ENCODE data around the gene MYL5. TPM values are rescaled to one million over a fixed set of nuclear protein-coding genes. Genes with fewer than 3 reads are reported as not detected.
"Not testable (repeated sequence)": the region's sequence is repeated elsewhere in the genome, so short reads cannot be mapped to it uniquely, and the experiment has no call there.

The MYL5 gene
- total RNA-seq, 2 donors from 2014 or later = 7.4 to 21.8 TPM

GRCh38 chr4:633976-634598, 40.3 kb upstream of the MYL5 start:
- no peak for DNase-seq (ENCODE audit: low spot score in 2 of 2)
- H3K9me3 Mint-ChIP-seq = peaks cover 11 to 15% of the 10 kb centered on the region in 2 donors
- no peak overlapping the region for H3K27ac Mint-ChIP-seq
- H3K36me3 Mint-ChIP-seq = peaks cover 0 to 9% of the 10 kb centered on the region in 2 donors
- no peak for ATAC-seq

GRCh38 chr4:634599-634985, 39.8 kb upstream of the MYL5 start:
- ATAC-seq (no peak), DNase-seq (ENCODE audit: low spot score in 2 of 2) (no peak)
- no peak overlapping the region for H3K27ac Mint-ChIP-seq
- H3K9me3 Mint-ChIP-seq = peaks cover 11 to 15% of the 10 kb centered on the region in 2 donors
- H3K36me3 Mint-ChIP-seq = peaks cover 0 to 9% of the 10 kb centered on the region in 2 donors

- H3K27ac Mint-ChIP-seq; H3K36me3 Mint-ChIP-seq; ATAC-seq; DNase-seq (ENCODE audit: low spot score in 2 of 2): not testable (repeated sequence)
- H3K9me3 Mint-ChIP-seq = peaks cover 11 to 15% of the 10 kb centered on the region in 2 donors
Measured at GRCh38 chr4:635066-635835, 39.1 kb upstream of the MYL5 start.

GRCh38 chr4:635851-636627, 38.3 kb upstream of the MYL5 start:
- DNase-seq (ENCODE audit: low spot score in 2 of 2) (peak in 1 of 2 donors; percentile 47), ATAC-seq (no peak)
- Mint-ChIP-seq H3K36me3 (peaks cover 0 to 9% of the 10 kb centered on the region in 2 donors), H3K9me3 (peaks cover 11 to 15% of the 10 kb centered on the region in 2 donors), H3K27ac (no peak overlapping the region)

GRCh38 chr4:636628-637159, 37.6 kb upstream of the MYL5 start:
- H3K9me3 Mint-ChIP-seq = peaks cover 9 to 11% of the 10 kb centered on the region in 2 donors
- H3K27ac Mint-ChIP-seq = no peak overlapping the region
- DNase-seq (ENCODE audit: low spot score in 2 of 2) (peak in 1 of 2 donors; percentile 43), ATAC-seq (no peak)
- H3K36me3 Mint-ChIP-seq = peaks cover 0 to 9% of the 10 kb centered on the region in 2 donors

- ATAC-seq = no peak
- no peak overlapping the region for H3K27ac Mint-ChIP-seq
- peaks cover 0 to under 1% of the 10 kb centered on the region in 2 donors for H3K36me3 Mint-ChIP-seq
- peak in 1 of 2 donors; percentile 42 for DNase-seq (ENCODE audit: low spot score in 2 of 2)
- peaks cover 2% of the 10 kb centered on the region in 2 donors for H3K9me3 Mint-ChIP-seq
Measured at GRCh38 chr4:637536-638280, 36.6 kb upstream of the MYL5 start.

- not testable (repeated sequence) for ATAC-seq; H3K27ac Mint-ChIP-seq; DNase-seq (ENCODE audit: low spot score in 2 of 2); H3K9me3 Mint-ChIP-seq; H3K36me3 Mint-ChIP-seq
Measured at GRCh38 chr4:642366-642765, 32.0 kb upstream of the MYL5 start.

- peak in 1 of 2 donors; percentile 47 for ATAC-seq
- peak overlapping the region in 1 of 2 donors; percentile 15 for H3K27ac Mint-ChIP-seq
- no peak for DNase-seq (ENCODE audit: low spot score in 2 of 2)
Measured at GRCh38 chr4:646460-646859, 27.9 kb upstream of the MYL5 start.

GRCh38 chr4:647481-647880, 26.9 kb upstream of the MYL5 start:
- Mint-ChIP-seq H3K27ac (no peak overlapping the region), H3K9me3 (peaks cover 0 to 5% of the 10 kb centered on the region in 2 donors), H3K36me3 (peaks cover 0 to 4% of the 10 kb centered on the region in 2 donors)
- no peak for ATAC-seq
- no peak for DNase-seq (ENCODE audit: low spot score in 2 of 2)

More at GRCh38 chr4:646460-646859, 27.9 kb upstream of the MYL5 start:
- Mint-ChIP-seq H3K36me3 (peaks cover 0 to 4% of the 10 kb centered on the region in 2 donors), H3K9me3 (peaks cover 0 to 5% of the 10 kb centered on the region in 2 donors)

- ATAC-seq = no peak
- H3K36me3 Mint-ChIP-seq = peaks cover 0 to 4% of the 10 kb centered on the region in 2 donors
- DNase-seq (ENCODE audit: low spot score in 2 of 2) = no peak
- peaks cover 0 to 5% of the 10 kb centered on the region in 2 donors for H3K9me3 Mint-ChIP-seq
- no peak overlapping the region for H3K27ac Mint-ChIP-seq
Measured at GRCh38 chr4:648579-649292, 25.6 kb upstream of the MYL5 start.

GRCh38 chr4:649293-649625, 25.1 kb upstream of the MYL5 start:
- ATAC-seq (no peak), DNase-seq (ENCODE audit: low spot score in 2 of 2) (no peak)
- Mint-ChIP-seq H3K9me3 (peaks cover 0 to 5% of the 10 kb centered on the region in 2 donors), H3K36me3 (peaks cover 0 to 4% of the 10 kb centered on the region in 2 donors), H3K27ac (no peak overlapping the region)

- H3K27ac Mint-ChIP-seq = no peak overlapping the region
- DNase-seq (ENCODE audit: low spot score in 2 of 2) (no peak), ATAC-seq (no peak)
- peaks cover 0 to 4% of the 10 kb centered on the region in 2 donors for H3K36me3 Mint-ChIP-seq
- peaks cover 0 to 5% of the 10 kb centered on the region in 2 donors for H3K9me3 Mint-ChIP-seq
Measured at GRCh38 chr4:649751-650310, 24.5 kb upstream of the MYL5 start.

- Mint-ChIP-seq H3K9me3 (peaks cover 0 to 5% of the 10 kb centered on the region in 2 donors), H3K27ac (no peak overlapping the region), H3K36me3 (peaks cover 0 to 4% of the 10 kb centered on the region in 2 donors)
- DNase-seq (ENCODE audit: low spot score in 2 of 2) (no peak), ATAC-seq (no peak)
Measured at GRCh38 chr4:650461-650860, 23.9 kb upstream of the MYL5 start.

GRCh38 chr4:650951-651883, 23.1 kb upstream of the MYL5 start:
- no peak for ATAC-seq
- H3K27ac Mint-ChIP-seq = no peak overlapping the region

More at GRCh38 chr4:650951-651883, 23.1 kb upstream of the MYL5 start:
- H3K36me3 Mint-ChIP-seq = peaks cover 0 to 4% of the 10 kb centered on the region in 2 donors
- H3K9me3 Mint-ChIP-seq = no peaks in the 10 kb centered on the region
- no peak for DNase-seq (ENCODE audit: low spot score in 2 of 2)
